HG02973 (cell line): Measurements from ENCODE around the gene CELF5.
"Not testable (repeated sequence)": the region's sequence is repeated elsewhere in the genome, so short reads cannot be mapped to it uniquely, and the experiment has no call there.

Source experiments
- ATAC-seq: cut with Tn5 transposase; IDR thresholded peaks from one replicate; pipeline ENCODE4 v1.9.1; 2021; ENCODE audit warnings: moderate library complexity; ENCODE audit not compliant: unreplicated experiment

Gene CELF5

DNA sequence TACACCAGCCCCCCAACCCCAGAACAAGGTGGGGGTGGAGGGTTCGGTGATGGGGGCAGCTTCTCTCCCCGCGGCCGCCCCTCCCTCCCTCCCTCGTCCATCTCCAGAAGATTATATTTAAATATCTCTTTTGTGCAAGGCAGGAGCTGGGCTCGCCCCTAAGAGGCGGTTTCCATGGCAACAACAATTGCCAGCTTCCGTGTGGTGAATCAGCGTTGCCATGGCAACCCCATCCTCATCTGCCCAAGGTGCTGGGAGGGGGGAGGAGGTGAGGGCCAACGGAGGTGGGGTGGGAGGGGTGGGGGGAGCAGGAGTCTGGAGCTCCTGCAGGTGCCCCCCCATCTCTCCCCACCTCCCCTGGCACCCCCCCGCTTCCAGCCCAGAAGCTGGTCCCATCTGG, 46.4 kb downstream of the CELF5 start:
- no peak for ATAC-seq

DNA sequence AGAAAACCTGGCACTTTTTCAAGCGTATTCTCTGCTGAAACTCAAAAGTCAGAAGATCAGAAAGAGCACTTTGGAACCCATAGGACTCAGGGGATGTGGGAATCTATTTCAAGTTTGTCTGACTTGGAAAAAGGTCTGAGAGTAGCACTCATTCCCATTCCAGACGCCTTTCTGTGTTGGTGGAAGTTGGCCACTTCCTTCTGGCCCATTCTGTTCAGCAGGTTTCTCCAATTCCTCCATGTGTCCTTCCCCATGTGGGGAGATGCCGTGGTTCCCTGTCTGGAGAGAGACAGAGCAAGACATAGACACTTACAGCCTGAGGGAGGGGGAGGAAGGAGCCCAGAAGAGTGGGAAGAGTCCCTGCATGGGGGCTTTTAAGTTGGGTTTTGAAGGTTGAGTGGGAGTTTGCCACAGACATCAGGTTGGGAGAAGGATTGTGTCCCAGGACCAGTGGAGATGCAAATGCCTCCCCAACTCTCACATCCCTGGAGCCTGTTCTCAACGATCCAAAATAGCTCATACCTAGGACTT, 48.0 kb downstream of the CELF5 start:
- no peak for ATAC-seq

DNA sequence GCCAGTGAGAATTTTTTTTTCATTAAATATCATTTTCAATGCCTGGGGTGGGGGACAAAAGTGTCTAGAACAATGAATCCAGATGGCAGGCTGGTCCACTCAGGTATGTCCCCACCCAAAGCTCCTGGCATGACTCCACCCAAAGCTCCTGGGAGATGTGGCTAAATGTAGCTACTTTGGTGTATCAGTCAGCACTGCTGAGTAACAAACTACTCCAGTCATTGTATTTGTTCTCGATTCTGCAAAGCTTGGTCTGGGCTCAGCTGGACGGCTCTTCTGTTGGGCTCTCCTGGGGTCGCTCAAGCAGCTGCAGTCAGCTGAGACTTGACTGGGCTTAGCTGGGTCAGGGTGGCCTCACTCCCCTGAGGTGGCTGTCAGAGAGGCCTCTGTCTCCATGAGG, 48.5 kb downstream of the CELF5 start:
- ATAC-seq = no peak

DNA sequence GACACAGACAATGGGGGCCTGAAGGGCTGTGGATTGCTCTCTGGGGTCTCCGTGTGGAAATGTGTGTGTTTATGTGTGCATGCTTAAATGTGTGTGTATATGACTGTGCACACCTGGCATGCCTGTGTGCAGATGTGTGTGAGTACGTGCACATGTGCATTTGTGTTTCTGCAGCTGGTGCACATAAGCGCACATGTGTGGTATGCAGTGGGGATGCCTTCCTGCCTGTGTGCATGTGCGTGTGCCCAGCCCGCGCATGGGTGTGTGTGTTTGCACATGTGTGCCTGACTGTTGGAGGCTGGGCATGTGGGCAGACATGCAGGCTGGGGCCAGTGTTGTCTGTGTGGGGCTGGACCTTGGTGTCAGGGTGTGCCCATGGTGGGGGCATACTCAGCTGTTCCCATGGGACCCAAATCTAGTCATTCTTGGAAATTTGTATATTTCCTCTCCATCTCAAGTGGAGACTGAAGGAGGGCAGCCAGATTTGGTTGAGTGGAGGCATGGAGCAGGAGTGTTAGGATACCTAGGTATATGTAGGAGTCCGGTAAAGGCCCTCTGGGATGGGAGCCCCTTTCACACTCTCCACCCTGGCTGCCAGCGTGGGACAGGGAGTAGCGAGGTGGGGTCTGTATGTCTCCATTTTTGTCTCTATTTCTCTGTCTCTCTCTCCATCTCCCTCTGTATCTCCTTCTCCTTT, 49.9 kb downstream of the CELF5 start:
- ATAC-seq = no peak

DNA sequence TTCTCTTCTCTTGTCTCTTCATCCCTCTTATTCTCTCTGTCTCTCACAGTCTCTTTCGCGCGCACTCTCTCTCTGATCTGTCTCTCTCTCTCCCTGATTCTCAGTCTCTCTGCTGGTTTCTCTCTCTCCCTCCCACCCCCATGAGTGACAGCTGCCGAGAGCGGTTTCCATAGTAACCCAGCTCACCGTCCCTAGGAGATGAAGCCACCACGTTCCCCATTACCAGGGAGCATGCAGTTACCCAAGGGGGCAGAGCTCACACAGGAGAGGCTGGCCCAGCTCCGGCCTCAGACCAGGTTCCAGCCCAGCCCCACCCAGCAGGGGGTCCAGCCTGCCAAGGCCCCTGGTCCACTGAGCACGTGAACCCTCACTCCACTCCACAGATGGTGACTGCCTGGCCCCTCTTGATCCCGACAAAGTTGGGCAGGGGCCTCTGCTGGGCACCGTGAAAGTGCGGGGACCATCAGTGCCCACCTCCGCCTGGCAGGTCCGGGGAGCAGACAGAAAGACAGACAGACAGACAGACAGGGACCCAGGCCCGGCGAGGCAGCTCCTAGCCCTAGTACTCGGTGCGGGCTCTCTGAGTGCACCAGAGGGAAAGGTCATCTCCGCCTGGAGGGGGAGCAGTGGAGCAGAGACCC, 50.6 kb downstream of the CELF5 start:
- ATAC-seq = no peak

DNA sequence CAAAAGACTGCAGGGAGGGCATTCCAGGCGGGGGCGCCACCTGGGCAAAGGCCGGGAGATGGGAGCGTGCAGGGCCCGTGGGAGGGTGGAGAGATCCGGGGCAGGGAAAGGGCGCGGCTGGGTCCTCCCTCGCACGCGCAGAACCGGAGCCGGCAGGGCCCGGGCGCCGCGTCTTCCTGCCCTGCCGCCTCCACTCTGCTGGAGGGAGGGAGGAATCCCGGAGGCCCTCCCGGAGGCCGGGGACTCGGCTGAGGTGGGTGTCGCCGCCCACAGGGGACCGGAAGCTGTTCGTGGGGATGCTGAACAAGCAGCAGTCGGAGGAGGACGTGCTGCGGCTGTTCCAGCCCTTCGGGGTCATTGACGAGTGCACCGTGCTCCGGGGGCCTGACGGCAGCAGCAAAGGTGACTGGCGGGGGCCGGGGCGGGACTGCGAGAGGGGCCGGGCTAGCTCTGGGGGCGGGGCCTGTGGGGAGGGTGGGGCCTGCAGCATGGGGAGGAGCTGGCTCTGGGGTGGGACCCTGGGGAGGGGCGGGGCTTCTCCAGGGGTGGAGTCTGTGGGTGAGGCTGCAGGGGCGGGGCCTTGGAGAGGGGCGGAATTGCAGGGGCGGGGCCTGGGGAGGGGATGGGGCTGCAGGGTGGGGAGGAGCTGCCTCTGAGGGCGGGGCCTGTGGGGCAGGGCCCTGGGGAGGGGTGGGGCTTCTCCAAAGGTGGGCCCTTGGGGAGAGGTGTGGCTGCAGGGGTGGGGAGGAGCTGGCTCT, 51.3 kb downstream of the CELF5 start:
- ATAC-seq = no peak

DNA sequence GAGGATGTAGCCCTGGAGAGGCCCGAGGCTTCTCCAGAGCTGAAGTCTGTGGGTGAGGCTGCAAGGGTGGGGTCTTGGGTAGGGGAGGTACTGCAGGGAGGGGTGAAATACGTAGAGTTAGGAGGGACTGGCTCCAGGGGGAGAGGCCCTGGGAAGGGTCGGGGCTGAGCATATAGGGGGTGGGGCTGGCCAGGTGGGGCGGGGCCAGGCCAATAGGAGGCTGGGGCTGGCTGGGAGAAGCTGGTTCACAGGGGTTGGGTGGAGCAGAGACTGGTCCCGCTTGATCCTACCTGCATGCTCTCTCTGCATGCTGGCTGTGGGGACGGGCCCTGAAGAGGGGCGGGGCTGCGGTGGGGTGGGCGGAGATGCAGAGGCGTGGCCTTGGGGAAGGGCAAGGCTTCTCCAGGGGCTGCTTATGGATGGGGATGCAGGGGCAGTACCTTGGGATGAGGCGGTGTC, 51.9 kb downstream of the CELF5 start:
- no peak for ATAC-seq

DNA sequence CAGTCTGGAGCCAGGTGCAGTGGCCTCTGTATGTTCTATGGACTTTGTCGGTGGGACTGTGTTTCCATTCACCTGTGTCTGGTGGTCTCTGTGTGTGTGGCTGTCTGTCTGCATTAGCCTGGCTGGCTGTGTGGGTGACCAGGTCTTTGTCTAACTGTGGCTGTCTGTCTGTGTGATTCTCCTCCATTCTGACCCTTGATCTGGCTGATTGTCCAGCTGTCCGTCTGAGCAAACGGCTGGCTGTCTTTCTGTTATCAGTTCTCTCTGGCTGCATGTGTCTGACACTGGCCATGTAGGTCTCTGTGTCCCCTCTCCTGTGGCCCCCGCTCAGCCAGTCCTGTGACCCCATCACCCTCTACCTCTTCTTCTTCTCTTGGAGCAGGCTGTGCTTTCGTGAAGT, 53.2 kb downstream of the CELF5 start:
- no peak for ATAC-seq

DNA sequence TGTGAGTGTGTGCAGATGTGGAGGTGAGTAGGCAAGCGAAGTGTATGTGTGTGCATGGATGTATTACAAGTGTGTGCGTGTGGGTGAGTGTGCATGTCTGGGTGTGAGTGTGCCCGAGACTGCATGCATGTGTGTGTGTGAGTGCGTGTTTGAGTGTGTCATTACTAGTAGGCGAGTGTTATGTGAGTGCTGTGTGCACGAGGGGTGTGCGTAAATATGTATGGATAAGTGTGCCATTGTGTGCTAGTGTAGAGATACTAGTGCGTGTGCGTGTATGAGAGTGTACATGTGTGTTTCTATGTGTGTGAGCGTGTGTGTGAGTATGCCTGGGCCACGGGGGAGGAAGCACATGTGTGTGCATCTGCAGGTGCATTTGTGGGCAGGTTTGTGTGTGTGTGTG, 53.8 kb downstream of the CELF5 start:
- ATAC-seq = no peak

DNA sequence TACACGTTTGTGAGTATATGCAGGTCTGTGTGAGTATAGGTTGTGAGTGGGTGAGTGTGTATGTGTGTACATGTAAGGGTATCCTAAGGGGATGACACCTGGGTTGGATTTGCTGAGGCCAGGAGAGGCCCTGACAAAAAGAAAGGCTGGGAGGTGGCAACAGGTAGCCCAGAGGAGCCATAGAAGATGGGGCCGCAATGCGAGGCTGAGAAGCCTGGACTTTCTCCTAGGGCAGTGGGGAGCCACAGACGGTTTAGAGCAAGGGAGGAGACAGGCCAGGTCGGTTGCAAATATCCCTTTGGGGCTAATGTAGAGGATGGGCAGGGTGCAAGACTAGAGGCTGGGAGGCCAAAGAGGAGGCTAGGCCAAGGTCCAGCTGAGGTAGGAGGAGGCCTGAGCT, 54.3 kb downstream of the CELF5 start:
- ATAC-seq = no peak

DNA sequence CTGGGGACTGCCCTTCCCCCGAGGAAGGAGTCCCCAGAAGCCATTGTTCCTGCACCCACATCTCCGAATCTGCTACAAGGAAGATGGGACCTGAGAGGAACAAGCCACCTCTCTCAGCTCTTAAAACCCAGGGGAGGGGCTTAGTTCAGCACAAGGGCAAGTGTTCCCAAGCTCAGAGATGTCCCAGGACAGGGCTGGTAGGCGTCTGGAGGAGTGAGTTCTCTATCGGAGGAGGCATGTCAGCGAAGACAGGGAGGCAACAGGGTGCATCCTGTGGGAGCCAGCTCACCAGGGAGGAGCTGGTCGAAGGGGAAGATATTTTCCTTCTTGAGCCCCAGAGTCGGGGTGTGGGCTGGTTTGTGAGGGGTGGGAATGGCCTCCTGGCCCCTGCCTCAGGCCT, 54.8 kb downstream of the CELF5 start:
- no peak for ATAC-seq

DNA sequence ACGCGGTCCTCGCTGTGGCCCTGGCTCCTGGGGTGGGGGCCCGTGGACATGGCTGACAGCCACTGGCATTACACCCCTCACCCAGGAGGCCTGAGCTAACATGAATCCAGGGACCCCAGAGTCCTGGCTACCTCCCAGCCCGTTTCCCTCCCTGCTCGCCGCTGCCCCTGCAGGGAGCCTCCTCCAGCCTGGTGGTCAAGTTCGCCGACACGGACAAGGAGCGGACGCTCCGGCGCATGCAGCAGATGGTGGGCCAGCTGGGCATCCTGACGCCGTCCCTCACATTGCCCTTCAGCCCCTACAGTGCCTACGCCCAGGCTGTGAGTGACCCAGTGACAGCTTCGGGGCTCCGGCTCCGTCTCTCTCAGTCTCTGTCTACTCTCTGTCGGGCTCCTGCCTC, 56.6 kb downstream of the CELF5 start:
- no peak for ATAC-seq

DNA sequence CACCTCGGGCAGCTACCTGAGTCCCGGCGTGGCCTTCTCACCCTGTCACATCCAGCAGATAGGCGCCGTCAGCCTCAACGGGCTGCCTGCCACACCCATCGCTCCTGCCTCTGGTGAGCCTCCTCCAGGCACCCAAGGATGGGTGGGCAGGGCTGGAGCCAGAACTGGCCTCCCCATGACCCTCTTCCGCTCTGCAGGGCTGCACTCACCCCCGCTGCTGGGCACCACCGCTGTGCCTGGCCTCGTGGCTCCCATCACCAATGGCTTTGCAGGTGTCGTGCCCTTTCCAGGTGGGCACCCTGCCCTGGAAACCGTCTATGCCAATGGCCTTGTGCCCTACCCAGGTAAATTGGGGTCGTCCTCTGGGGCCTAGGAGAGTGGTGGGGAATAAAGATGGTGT, 57.7 kb downstream of the CELF5 start:
- ATAC-seq = no peak

DNA sequence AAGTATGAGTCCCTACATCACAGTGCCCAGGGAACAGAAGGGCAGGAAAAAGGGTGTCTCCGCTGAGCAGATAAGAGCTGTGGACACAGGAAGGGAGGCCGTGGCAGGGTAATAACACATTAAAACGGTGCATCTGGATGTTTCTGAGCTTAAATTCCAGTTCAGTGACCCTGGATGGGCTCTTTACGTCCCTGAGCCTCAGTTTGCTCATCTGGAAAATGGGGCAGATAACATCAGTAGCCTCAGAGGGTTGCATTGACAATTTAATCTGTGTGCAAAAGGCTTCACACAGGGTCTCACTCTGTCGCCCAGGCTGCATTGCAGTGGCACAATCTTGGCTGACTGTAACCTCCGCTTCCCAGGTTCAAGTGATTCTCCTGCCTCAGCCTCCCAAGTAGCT, 58.1 kb downstream of the CELF5 start:
- no peak for ATAC-seq

DNA sequence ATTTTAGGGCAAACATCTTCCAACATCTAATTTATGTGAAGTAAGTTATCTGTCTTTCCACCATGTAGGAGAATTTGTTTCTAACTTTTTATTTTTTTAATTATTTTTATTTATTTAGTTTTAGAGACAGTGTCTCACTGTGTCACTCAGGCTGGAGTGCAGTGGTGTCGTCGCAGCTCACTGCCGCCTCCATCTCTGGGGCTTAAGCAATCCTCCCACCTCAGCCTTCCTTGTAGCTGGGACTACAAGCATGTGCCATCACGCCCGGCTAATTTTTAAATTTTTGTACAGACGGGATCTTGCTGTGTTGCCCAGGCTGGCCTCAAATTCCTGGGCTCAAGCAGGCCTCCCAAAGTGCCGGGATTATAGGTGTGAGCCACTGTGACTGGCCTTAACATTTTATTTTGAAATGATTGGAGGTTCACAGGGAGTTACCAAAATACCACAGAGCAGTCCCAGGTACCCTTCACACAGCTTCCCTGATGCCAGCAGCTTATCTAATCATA, 58.8 kb downstream of the CELF5 start:
- ATAC-seq = no peak

DNA sequence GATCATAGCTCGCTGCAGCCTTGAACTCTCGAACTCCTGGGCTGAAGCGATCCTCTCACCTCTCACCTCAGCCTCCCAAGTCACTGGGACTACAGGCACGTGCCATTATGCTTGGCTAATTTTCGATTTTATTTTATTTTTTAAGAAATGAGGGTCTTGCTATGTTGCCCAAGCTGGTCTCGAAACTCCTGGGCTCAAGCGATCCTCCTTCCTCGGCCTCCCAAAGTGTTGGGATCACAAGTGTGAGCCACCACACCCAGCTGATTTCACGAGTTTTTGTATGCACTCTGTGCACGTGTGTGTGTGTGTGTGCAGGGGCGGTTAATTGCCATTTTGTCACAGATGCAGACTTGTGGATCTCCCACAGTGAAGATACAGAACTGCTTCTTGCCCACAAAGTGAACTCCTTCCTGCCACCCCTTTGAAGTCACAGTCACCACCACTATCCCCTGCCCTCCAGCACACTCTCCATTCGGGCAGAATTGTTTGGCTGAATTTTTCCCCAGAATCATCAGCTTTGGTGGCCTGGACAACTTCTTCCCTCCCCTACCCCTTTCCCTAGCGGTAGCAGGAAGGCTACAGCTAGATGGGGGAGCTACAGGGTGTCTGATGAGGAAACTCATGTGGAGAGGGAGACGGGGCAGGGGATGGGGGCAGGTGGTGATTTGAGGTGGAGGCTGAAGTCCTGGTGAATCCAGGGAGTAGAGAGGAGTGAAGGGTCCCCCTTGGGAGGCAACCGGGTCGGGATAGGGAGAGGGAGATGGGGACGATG, 59.6 kb downstream of the CELF5 start:
- no peak for ATAC-seq

DNA sequence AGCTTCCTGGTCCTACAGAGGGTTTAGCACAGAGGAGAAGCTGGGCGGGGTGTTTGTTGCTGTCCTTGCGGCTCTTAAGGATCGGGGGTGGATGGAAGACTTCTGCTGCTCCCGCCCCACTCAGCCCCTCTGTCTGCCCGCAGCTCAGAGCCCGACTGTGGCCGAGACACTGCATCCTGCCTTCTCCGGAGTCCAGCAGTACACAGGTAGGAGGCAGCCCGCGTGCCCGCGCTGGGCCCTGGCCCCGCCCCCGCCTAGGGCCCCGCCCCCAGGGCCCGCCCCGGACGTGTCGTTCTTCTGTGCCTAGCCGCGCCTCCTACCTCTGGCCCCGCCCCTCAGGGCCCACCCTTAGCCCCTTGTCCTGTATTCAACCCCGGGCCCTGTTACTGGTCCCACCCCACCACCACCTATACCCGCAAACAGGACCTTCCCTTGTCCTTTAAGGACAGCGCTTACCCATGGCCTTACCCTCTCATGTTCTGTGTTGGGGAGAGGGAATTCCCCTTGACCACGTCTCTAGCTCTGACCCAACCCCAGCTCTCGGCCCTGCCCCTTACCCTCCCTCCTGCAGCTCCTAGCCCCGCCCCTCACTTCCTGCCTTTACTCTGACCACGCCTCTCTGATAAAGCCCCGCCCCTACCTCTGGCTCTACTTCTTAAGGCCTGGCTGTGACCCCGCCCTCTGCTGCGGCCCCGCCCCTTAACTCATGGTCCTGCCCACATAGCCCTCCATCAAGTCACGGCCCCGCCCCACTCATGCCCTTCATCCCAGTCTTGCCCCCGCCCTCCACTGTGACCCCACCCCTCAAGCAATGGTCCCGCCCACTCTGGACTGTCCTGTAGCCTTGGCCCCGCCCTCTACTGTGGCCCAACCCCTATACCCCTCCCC, 60.5 kb downstream of the CELF5 start:
- no peak for ATAC-seq

DNA sequence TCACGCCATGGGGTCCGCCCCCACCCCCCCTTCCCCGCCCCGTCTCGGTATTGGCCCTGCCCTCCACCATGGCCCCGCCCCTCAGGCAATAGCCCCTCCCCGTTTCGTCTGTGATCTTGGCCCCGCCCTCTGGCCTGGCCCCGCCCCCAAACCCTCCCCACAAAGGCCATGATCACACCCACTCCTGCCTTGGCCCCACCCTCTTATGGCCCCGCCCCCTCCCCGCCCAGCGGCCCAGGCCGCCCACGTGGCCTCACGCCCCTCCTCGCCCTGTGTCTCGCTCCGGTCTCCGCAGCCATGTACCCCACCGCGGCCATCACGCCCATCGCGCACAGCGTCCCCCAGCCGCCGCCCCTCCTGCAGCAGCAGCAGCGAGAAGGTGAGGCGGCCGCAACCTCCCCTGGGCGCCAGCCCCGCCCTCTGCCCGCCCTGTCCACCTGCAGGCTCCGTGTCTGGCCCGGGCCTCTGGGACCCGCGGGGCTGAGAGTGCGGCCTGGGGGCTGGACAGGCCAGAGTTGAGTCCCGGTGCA, 61.3 kb downstream of the CELF5 start:
- ATAC-seq = no peak

DNA sequence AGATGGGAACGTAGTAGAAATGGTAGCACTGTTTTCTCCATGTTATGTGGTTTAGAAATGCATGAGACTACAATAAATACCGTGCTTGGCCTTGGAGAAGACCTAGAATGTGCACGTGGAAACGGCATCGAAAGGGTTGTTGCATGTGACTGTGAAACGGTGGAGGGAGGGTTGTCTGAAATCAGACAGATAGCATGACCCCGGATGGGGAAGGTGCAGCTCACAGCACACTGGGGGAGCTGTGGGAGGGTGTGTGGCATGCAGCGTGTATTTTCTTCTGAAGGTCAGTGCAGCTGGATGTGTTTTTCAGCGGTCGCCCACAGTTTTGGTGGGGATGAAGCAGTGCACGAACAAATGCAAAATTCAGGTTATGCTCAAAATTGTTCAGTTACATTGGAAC, 63.4 kb downstream of the CELF5 start:
- no peak for ATAC-seq

DNA sequence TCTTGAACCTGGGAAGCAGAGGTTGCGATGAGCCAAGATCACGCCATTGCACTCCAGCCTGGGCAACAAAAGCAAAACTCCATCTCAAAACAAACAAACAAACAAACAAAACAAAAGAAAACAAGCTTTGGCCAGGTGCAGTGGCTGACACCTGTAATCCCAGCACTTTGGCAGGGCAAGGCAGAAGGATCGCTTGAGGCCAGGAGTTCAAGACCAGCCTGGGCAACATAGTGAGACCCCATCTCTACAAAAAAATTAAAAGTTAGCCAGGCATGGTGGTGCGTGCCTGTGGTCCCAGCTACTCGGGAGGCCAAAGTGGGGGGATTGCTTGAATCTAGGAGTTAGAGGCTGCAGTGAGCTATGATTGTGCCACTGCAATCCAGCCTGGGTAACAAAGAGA, 64.0 kb downstream of the CELF5 start:
- not testable (repeated sequence) for ATAC-seq
